Measurements from ENCODE around the gene PPP1R1A.
A peak's percentile ranks its signal among the peaks of the same experiment; 100 is the strongest.

The PPP1R1A gene

DNA sequence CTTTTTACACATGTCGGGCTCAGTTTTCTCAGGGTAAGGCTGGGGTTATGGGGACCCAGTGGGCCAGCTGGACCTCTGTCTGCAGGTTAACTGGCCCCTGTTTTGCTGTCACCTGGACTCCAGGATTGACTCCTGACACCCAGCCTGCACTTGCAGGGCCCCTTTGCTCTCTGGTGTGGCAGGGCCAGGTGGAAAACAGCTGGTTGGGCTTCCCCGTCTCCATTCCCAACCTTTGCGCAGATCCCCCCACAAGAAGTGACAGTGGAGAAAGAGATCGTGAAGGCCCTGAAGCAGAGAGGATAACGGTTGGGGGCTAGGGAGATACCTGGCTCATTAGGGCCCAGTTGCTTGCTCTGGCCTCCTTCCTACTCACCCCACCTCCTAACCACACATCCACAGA is 1.5 kb upstream of the PPP1R1A start:
- Mint-ChIP-seq H3K27ac (no peak overlapping the region), H3K36me3 (no peaks in the 10 kb centered on the region), H3K4me1 (peaks cover 8% of the 10 kb centered on the region), H3K9me3 (no peaks in the 10 kb centered on the region), H3K4me3 (no peak overlapping the region), H3K27me3 (peaks cover 65% of the 10 kb centered on the region)
- ATAC-seq, result no peak

DNA sequence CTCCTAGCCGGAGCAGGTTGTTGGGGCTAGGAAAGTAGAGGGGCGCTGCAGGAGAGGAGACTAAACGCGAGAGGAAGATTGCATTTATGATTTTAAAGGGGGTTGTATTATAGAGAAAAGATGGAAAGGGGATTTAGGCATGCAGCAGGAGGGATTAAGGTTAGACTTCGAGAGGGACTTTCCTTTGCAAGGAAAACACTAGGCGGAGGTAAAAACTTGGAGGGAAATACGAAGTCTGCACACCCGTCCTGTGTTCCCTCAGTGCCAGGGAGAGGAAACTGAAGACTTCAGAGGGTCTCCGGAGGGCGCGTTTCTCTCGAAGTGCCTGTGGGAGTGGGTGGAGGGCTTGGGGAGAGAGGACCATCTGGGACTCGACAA is 420 bp upstream of the PPP1R1A start:
- Mint-ChIP-seq H3K27me3 (peaks cover 70% of the 10 kb centered on the region), H3K4me3 (peak overlapping the region; percentile 9), H3K36me3 (no peaks in the 10 kb centered on the region), H3K9me3 (no peaks in the 10 kb centered on the region), H3K27ac (no peak overlapping the region), H3K4me1 (peaks cover 8% of the 10 kb centered on the region)
- ATAC-seq, result no peak

GRCh38 chr12:54587315-54587873 is 1.1 kb downstream of the PPP1R1A start:
- Mint-ChIP-seq H3K27ac (no peak overlapping the region), H3K4me1 (peaks cover 8% of the 10 kb centered on the region), H3K36me3 (no peaks in the 10 kb centered on the region), H3K9me3 (no peaks in the 10 kb centered on the region), H3K4me3 (no peak overlapping the region), H3K27me3 (peaks cover 71% of the 10 kb centered on the region)
- no peak for ATAC-seq

GRCh38 chr12:54586620-54587019 is 1.8 kb downstream of the PPP1R1A start:
- Mint-ChIP-seq H3K27ac (no peak overlapping the region), H3K27me3 (peaks cover 71% of the 10 kb centered on the region), H3K9me3 (no peaks in the 10 kb centered on the region), H3K4me3 (no peak overlapping the region), H3K36me3 (no peaks in the 10 kb centered on the region), H3K4me1 (peaks cover 8% of the 10 kb centered on the region)
- ATAC-seq, result no peak

GRCh38 chr12:54585243-54585642 is 3.2 kb downstream of the PPP1R1A start:
- peaks cover 58% of the 10 kb centered on the region for H3K27me3 Mint-ChIP-seq
- no peak overlapping the region for H3K4me3 Mint-ChIP-seq
- H3K9me3 Mint-ChIP-seq, result no peaks in the 10 kb centered on the region
- no peak overlapping the region for H3K27ac Mint-ChIP-seq
- H3K36me3 Mint-ChIP-seq, result no peaks in the 10 kb centered on the region
- H3K4me1 Mint-ChIP-seq, result peaks cover 8% of the 10 kb centered on the region
- ATAC-seq, result no peak

DNA sequence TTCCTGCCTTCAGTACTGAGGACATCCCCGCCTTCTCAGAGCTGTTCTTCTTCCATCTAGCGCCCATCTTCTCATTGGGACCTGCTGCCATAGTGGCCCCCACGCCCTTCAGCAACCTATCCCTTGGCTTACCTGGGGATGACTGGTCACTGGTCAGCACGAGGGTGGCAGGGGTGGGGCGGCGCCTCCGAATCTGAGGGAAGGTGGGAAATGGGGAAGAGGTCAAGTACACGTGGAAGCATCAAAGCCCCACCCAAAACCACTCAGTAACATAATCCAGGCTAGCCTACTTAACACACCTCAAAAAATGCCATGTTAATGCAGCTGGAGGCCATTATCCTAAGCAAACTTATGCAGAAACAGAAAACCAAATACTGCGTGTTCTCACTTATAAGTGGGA is 4.3 kb downstream of the PPP1R1A start:
- H3K27ac Mint-ChIP-seq, result no peak overlapping the region
- H3K9me3 Mint-ChIP-seq, result no peaks in the 10 kb centered on the region
- no peak for ATAC-seq
- H3K36me3 Mint-ChIP-seq, result no peaks in the 10 kb centered on the region
- H3K4me1 Mint-ChIP-seq, result peaks cover 15% of the 10 kb centered on the region
- H3K4me3 Mint-ChIP-seq, result no peak overlapping the region
- H3K27me3 Mint-ChIP-seq, result peaks cover 47% of the 10 kb centered on the region

- Mint-ChIP-seq H3K4me1 (peaks cover 11% of the 10 kb centered on the region), H3K36me3 (no peaks in the 10 kb centered on the region), H3K4me3 (no peak overlapping the region), H3K27me3 (peaks cover 42% of the 10 kb centered on the region), H3K9me3 (no peaks in the 10 kb centered on the region), H3K27ac (no peak overlapping the region)
- ATAC-seq, result no peak
Measured at GRCh38 chr12:54583726-54584125, 4.7 kb downstream of the PPP1R1A start.

GRCh38 chr12:54581412-54581811 is 7.0 kb downstream of the PPP1R1A start:
- no peak overlapping the region for H3K4me3 Mint-ChIP-seq
- peaks cover 14% of the 10 kb centered on the region for H3K36me3 Mint-ChIP-seq
- ATAC-seq, result no peak
- peaks cover 8% of the 10 kb centered on the region for H3K4me1 Mint-ChIP-seq
- H3K9me3 Mint-ChIP-seq, result no peaks in the 10 kb centered on the region
- H3K27me3 Mint-ChIP-seq, result peaks cover 24% of the 10 kb centered on the region
- no peak overlapping the region for H3K27ac Mint-ChIP-seq

GRCh38 chr12:54579696-54580333 is 8.6 kb downstream of the PPP1R1A start:
- peaks cover 8% of the 10 kb centered on the region for H3K4me1 Mint-ChIP-seq
- H3K4me3 Mint-ChIP-seq, result no peak overlapping the region
- peaks cover 30% of the 10 kb centered on the region for H3K36me3 Mint-ChIP-seq
- H3K27me3 Mint-ChIP-seq, result peaks cover 10% of the 10 kb centered on the region
- no peak overlapping the region for H3K27ac Mint-ChIP-seq
- ATAC-seq, result peak; percentile 89
- no peaks in the 10 kb centered on the region for H3K9me3 Mint-ChIP-seq

- Mint-ChIP-seq H3K36me3 (peaks cover 33% of the 10 kb centered on the region), H3K4me3 (no peak overlapping the region), H3K27ac (no peak overlapping the region), H3K9me3 (no peaks in the 10 kb centered on the region), H3K4me1 (peaks cover 8% of the 10 kb centered on the region), H3K27me3 (peaks cover 4% of the 10 kb centered on the region)
- ATAC-seq, result no peak
Measured at GRCh38 chr12:54579258-54579657, 9.2 kb downstream of the PPP1R1A start.

DNA sequence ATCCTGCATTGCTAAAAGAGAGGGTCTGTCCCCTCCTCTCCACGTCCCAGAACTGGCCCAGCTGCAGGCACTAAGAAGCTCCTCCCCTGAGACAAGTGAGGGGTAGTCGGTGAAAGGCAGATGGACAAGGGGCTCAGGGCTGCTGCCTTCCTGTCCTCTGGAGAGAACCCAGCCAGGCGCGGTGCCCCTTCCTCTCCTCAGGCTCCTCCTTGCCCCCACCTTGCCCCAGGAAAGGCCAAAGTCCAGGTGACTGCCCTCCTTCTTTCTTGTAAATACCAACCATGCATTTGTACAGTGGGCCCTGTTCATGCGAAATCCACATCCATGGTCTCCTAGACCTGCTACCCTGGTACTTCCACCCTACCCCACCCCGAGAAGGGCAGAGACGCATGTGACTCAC is 9.7 kb downstream of the PPP1R1A start:
- Mint-ChIP-seq H3K9me3 (no peaks in the 10 kb centered on the region), H3K4me1 (peaks cover 8% of the 10 kb centered on the region), H3K27me3 (no peaks in the 10 kb centered on the region), H3K4me3 (no peak overlapping the region), H3K27ac (no peak overlapping the region), H3K36me3 (peaks cover 38% of the 10 kb centered on the region)
- ATAC-seq, result no peak

DNA sequence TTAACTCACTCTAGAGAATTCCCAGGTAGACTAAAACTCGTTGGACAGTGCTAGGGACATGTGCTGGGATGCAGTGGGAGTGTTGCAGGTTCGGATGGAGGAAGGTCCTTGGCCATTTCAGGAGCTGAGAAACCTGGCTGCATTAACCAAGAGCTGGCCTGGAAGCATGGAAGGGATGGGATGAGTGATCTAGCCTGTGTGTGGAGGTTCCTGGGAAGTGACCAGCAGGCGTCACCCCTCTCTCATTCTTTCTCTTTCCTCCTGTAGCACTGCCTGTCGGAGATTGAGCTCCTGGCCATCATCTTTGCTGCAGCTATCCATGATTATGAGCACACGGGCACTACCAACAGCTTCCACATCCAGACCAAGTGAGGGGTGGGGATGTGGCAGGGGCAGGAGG is 15.6 kb downstream of the PPP1R1A start:
- no peak for ATAC-seq
- H3K9me3 Mint-ChIP-seq, result no peaks in the 10 kb centered on the region
- peaks cover 82% of the 10 kb centered on the region for H3K36me3 Mint-ChIP-seq
- H3K27ac Mint-ChIP-seq, result no peak overlapping the region
- H3K4me3 Mint-ChIP-seq, result no peak overlapping the region
- H3K27me3 Mint-ChIP-seq, result no peaks in the 10 kb centered on the region
- H3K4me1 Mint-ChIP-seq, result no peaks in the 10 kb centered on the region

DNA sequence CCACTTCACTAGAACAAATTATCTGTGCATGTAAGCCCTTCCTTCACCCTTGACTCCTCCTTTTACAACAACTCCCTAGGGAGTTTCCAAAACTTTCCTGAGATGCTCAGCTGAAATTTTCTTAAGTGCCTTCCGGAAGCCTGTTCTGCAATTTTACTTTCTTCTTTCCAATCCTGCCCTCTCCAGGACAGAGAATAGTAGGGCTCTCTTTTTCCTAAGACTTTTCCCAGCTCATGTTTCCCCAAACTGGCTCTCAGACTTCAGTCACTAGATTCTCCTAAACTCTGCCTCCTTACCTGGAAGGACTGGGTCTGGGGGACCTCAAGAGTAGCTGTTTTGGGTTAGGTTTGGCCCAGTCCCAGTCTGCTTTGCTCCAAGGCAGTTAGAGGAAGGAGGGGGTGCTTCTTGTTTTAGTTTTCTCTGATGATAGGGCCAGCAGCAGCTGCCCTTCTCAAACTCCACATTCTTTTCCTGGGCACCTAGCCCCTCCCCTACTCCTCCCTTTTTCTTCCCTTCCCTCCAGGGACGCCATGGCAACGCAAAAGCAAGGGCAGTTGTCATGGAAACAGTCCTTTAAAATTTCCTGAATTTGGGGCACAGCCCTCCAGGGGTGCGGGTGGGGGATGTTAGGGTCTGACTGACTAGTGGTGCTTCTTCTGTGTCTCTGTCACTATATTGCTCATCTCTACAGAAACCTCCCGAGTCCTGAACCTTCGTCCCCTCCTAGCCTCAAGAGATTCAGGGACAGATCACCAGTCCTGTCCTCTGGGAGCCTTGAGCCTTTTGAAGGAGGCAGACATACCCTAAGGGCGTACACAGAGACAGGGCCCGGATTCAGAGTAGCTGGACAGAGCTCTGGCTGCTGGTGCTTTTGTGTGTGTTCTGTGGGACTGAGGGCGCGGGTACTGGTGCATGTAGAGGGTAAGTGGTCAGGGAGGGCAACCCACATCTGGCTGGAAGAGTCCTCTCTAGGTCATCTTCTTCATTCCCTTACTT is 17.0 kb downstream of the PPP1R1A start:
- Mint-ChIP-seq H3K27ac (no peak overlapping the region), H3K36me3 (peaks cover 74% of the 10 kb centered on the region), H3K27me3 (no peaks in the 10 kb centered on the region), H3K4me3 (no peak overlapping the region), H3K4me1 (no peaks in the 10 kb centered on the region), H3K9me3 (no peaks in the 10 kb centered on the region)
- no peak for ATAC-seq

GRCh38 chr12:54569995-54570528 is 18.4 kb downstream of the PPP1R1A start:
- H3K4me3 Mint-ChIP-seq, result no peak overlapping the region

GRCh38 chr12:54569072-54569471 is 19.4 kb downstream of the PPP1R1A start:
- H3K4me1 Mint-ChIP-seq, result no peaks in the 10 kb centered on the region
- H3K4me3 Mint-ChIP-seq, result no peak overlapping the region
- H3K27ac Mint-ChIP-seq, result no peak overlapping the region
- no peaks in the 10 kb centered on the region for H3K27me3 Mint-ChIP-seq
- ATAC-seq, result no peak
- H3K36me3 Mint-ChIP-seq, result peaks cover 52% of the 10 kb centered on the region
- H3K9me3 Mint-ChIP-seq, result no peaks in the 10 kb centered on the region

More at GRCh38 chr12:54569995-54570528, 18.4 kb downstream of the PPP1R1A start:
- Mint-ChIP-seq H3K27ac (no peak overlapping the region), H3K36me3 (peaks cover 60% of the 10 kb centered on the region), H3K4me1 (no peaks in the 10 kb centered on the region), H3K27me3 (no peaks in the 10 kb centered on the region), H3K9me3 (no peaks in the 10 kb centered on the region)
- no peak for ATAC-seq

Data from stimulated activated memory B cell treated with anti-CD40 and anti-IgM and Interleukin-4, amounts not matched to agents 10 μg/mL and 1 μg/mL and 100 μg/mL, for 72 hours (primary cell).